ENCODE measurements around the gene SLC46A2. TPM values are rescaled to one million over a fixed set of nuclear protein-coding genes. Genes with fewer than 3 reads are reported as not detected.

The SLC46A2 gene
- total and polyA plus RNA-seq, 2 donors (not counting 1 experiment from before 2014, with no cell fraction given) = not detected

DNA sequence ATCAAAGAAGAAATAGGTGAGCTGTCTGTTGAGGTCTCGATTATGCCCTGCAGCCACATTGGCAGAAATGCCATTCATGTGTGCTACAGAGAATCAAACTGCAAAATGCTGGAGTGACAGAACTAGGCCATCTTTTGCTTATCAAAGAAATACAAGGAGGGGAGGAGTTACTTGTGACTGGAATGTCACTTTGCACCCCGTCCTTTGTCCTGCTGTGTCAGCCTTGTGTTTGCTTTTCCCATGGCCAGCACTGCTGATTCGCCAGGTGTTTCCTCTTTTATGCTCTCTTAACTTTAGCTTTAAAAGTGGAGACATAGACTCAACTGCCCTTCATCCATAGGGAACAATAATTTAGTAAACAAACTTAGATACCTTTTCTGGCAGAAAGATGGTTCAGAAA is 54.3 kb downstream of the SLC46A2 start:
- TF ChIP-seq EZH2 (IDR thresholded peaks at IDR 0.05; ENCODE audit: low read length, missing control alignments) = no peak
- TF ChIP-seq, protein P1, sequence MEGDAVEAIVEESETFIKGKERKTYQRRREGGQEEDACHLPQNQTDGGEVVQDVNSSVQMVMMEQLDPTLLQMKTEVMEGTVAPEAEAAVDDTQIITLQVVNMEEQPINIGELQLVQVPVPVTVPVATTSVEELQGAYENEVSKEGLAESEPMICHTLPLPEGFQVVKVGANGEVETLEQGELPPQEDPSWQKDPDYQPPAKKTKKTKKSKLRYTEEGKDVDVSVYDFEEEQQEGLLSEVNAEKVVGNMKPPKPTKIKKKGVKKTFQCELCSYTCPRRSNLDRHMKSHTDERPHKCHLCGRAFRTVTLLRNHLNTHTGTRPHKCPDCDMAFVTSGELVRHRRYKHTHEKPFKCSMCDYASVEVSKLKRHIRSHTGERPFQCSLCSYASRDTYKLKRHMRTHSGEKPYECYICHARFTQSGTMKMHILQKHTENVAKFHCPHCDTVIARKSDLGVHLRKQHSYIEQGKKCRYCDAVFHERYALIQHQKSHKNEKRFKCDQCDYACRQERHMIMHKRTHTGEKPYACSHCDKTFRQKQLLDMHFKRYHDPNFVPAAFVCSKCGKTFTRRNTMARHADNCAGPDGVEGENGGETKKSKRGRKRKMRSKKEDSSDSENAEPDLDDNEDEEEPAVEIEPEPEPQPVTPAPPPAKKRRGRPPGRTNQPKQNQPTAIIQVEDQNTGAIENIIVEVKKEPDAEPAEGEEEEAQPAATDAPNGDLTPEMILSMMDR (conservative IDR thresholded peaks at IDR 0.05 in 1 of 2, IDR thresholded peaks at IDR 0.05 in 1 of 2; ENCODE audit: low read depth in 1 of 2, low read length in 2 of 2) = no peak
- Histone ChIP-seq H3K9ac (ENCODE audit: insufficient read depth, low read length) (no peak overlapping the region), H3K27ac (ENCODE audit: insufficient read depth, low read length) (no peak overlapping the region), H3K27me3 (ENCODE audit: control insufficient read depth, insufficient read depth, low read length) (no peaks in the 10 kb centered on the region), H4K20me1 (ENCODE audit: control insufficient read depth, extremely low read depth, insufficient read depth, low read length) (no peaks in the 10 kb centered on the region), H3K4me2 (ENCODE audit: extremely low read depth, insufficient read depth, low read length) (no peak overlapping the region), H3K4me3 (replicated peaks in 1 of 4; ENCODE audit: control extremely low read depth in 1 of 4, insufficient read depth in 1 of 4, low read depth in 3 of 4, low read length in 4 of 4) (no peak overlapping the region), H2AFZ (ENCODE audit: low read length) (no peak overlapping the region), H3K79me2 (ENCODE audit: control insufficient read depth, insufficient read depth, low read length) (no peaks in the 10 kb centered on the region), H3K4me1 (ENCODE audit: control insufficient read depth, extremely low read depth, insufficient read depth, low read length) (no peaks in the 10 kb centered on the region), H3K9me3 (ENCODE audit: control insufficient read depth, insufficient read depth, low read depth, low read length) (no peaks in the 10 kb centered on the region), H3K36me3 (ENCODE audit: control insufficient read depth, insufficient read depth, low read length) (no peaks in the 10 kb centered on the region)
- no peak for DNase-seq (ENCODE audit: low read depth in 2 of 2)

DNA sequence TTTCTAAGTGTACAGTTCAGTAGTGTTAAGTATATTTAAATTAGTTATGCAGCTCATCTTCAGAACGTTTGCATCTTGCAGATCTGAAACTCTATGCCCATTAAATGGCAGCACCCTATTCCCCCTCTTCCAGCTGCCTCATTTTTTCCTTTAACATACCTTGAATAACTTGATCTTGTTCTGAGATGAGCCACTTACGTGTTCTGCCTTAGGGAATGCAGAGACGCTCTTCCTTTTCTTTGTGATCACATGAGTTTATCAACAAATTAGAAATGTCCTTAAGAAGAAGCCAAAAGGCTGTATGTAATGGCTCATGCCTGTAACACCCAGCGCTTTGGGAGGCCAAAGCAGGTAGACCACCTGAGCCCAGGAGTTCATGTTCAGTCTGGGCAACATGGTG is 57.6 kb downstream of the SLC46A2 start:
- H4K20me1 ChIP-seq (ENCODE audit: control insufficient read depth, extremely low read depth, insufficient read depth, low read length) = no peaks in the 10 kb centered on the region
- H3K79me2 ChIP-seq (ENCODE audit: control insufficient read depth, insufficient read depth, low read length) = no peaks in the 10 kb centered on the region
- no peaks in the 10 kb centered on the region for H3K27me3 ChIP-seq (ENCODE audit: control insufficient read depth, insufficient read depth, low read length)

DNA sequence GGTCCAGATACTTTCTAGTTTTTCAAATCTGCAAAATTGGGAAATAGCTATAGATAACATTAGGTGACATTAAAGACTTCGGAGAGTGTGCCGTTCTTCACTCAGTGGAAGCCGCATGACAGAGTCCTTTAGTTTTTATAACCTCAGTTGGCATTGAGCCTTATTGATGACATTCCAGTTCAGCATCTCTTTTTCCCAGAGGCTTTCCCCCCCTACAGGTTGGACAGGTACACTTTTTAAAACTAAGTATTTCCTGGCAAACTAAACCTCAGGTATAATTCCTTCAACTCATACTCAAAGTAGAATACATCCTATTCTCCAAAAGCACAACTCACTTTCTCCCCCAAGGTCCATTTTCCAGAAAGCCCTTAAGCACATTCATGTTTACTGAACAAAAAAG is 58.7 kb downstream of the SLC46A2 start:
- DNase-seq (ENCODE audit: low read depth in 2 of 2) = no peak
- no peaks in the 10 kb centered on the region for H3K36me3 ChIP-seq (ENCODE audit: control insufficient read depth, insufficient read depth, low read length)
- H2AFZ ChIP-seq (ENCODE audit: low read length) = no peak overlapping the region
- no peak for TF ChIP-seq EZH2 (IDR thresholded peaks at IDR 0.05; ENCODE audit: low read length, missing control alignments)
- TF ChIP-seq, protein P1 (conservative IDR thresholded peaks at IDR 0.05 in 1 of 2, IDR thresholded peaks at IDR 0.05 in 1 of 2; ENCODE audit: low read depth in 1 of 2, low read length in 2 of 2) = no peak
- H3K4me3 ChIP-seq (replicated peaks in 1 of 4; ENCODE audit: control extremely low read depth in 1 of 4, insufficient read depth in 1 of 4, low read depth in 3 of 4, low read length in 4 of 4) = no peak overlapping the region
- H3K79me2 ChIP-seq (ENCODE audit: control insufficient read depth, insufficient read depth, low read length) = no peaks in the 10 kb centered on the region
- no peak overlapping the region for H3K4me2 ChIP-seq (ENCODE audit: extremely low read depth, insufficient read depth, low read length)
- no peak overlapping the region for H3K9ac ChIP-seq (ENCODE audit: insufficient read depth, low read length)
- H3K9me3 ChIP-seq (ENCODE audit: control insufficient read depth, insufficient read depth, low read depth, low read length) = no peaks in the 10 kb centered on the region
- H3K27ac ChIP-seq (ENCODE audit: insufficient read depth, low read length) = no peak overlapping the region
- H3K27me3 ChIP-seq (ENCODE audit: control insufficient read depth, insufficient read depth, low read length) = no peaks in the 10 kb centered on the region
- no peaks in the 10 kb centered on the region for H3K4me1 ChIP-seq (ENCODE audit: control insufficient read depth, extremely low read depth, insufficient read depth, low read length)
- no peaks in the 10 kb centered on the region for H4K20me1 ChIP-seq (ENCODE audit: control insufficient read depth, extremely low read depth, insufficient read depth, low read length)

More for the DNA sequence above, 57.6 kb downstream of the SLC46A2 start:
- Histone ChIP-seq H3K4me2 (ENCODE audit: extremely low read depth, insufficient read depth, low read length) (no peak overlapping the region), H2AFZ (ENCODE audit: low read length) (no peak overlapping the region), H3K4me3 (replicated peaks in 1 of 4; ENCODE audit: control extremely low read depth in 1 of 4, insufficient read depth in 1 of 4, low read depth in 3 of 4, low read length in 4 of 4) (no peak overlapping the region), H3K9ac (ENCODE audit: insufficient read depth, low read length) (no peak overlapping the region), H3K27ac (ENCODE audit: insufficient read depth, low read length) (no peak overlapping the region), H3K36me3 (ENCODE audit: control insufficient read depth, insufficient read depth, low read length) (no peaks in the 10 kb centered on the region), H3K9me3 (ENCODE audit: control insufficient read depth, insufficient read depth, low read depth, low read length) (no peaks in the 10 kb centered on the region), H3K4me1 (ENCODE audit: control insufficient read depth, extremely low read depth, insufficient read depth, low read length) (no peaks in the 10 kb centered on the region)
- TF ChIP-seq EZH2 (IDR thresholded peaks at IDR 0.05; ENCODE audit: low read length, missing control alignments) = no peak
- TF ChIP-seq, protein P1 (conservative IDR thresholded peaks at IDR 0.05 in 1 of 2, IDR thresholded peaks at IDR 0.05 in 1 of 2; ENCODE audit: low read depth in 1 of 2, low read length in 2 of 2) = no peak
- DNase-seq (ENCODE audit: low read depth in 2 of 2) = no peak
